NCI-H345 treated with DMSO at 0.1 percent for 48 hours (cell line): ENCODE results near the gene C1orf116.
A peak's percentile ranks its signal among the peaks of the same experiment; 100 is the strongest.
"Not testable (repeated sequence)": the region's sequence is repeated elsewhere in the genome, so short reads cannot be mapped to it uniquely, and the experiment has no call there.

Experiments used
- DNase-seq: peaks from one replicate; lab custom pipeline; 2025; ENCODE audit not compliant: unreplicated experiment; lab: John Stamatoyannopoulos, UW

C1orf116 gene

DNA sequence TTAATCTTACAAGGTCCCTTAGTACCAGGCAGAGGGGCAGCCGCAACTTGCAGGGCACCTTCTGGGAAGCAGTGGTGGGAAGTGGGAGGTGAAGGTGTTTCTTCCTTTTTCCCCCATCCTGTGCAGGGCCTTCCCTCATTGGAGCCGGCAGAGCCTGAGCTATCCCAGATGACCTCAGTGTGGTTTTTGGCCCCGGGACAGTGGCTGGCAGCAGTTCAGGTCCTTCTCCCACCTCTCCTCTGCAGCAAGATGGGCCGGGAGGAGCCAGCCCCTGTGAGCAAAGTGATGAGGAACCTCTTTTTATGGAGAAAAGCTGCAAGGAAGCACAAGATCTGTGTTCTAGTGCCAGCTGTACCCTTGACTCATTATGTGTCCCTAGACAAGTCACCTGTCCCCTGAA lies 27.3 kb upstream of the C1orf116 start:
- DNase-seq = no peak

DNA sequence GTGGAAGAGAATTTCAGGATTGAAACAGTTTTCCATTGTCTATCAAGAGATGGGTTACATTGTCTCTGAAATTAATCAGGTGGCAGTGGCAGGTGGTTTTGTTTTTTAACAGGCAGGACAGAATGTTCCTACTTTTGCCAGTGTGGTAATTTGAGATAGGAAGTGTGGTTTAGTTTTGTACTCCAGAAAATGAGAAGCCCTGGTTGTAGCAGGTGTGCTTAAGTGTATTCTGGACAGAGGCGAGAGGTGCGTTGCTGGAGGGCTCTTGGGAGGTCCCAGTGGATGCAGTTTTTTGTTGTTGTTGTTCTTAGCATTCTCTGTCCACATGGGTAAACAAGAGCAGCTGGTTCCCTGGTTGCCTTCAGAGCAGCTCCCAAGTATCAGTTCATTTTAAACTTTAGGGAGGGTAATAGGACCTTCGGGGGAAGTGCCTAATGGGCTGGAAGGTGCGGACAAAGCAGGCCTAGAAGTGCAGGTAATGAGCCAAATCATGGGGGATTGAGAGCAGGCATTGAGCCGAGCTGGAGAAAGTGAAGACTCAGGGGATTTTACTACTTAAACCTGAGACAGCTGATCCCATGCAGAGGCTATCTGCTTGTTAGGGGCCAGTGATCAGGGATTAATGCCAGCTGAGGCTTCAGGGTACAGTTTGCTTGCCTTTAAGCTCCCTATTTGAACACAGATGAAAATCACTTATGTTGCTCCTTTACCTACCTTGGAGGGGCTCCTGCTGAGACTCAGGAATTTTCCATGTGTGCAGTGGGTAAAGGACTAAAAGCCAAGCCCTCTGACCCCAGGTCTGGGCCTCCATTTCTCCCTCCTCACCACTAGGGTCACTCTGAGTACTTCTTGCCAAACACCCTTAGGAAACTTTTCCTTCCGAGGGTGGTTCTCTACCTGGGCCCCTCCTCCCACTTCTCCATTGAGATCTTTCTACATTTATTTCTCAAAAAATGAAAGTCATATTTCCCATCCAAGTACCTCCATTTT lies 26.6 kb upstream of the C1orf116 start:
- DNase-seq = peak; percentile 73

DNA sequence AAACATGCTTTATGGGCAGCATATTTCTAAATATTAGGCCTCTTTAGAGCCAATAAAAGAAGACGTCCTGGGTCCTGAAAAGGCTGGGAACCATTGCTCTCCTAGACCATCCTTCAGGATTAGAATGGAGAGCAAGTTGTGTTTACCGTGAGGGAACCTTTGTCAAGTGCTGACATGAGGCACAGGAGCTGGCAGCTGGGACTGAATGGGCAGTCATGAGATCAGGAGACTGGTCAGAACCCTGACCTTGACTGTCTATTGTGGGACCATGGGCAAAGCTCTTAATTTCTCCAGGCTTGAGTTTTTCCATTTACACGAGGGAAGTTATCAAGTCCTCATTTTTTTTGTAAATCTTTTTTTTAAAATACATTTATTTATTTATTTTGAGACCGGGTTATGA lies 25.7 kb upstream of the C1orf116 start:
- no peak for DNase-seq

DNA sequence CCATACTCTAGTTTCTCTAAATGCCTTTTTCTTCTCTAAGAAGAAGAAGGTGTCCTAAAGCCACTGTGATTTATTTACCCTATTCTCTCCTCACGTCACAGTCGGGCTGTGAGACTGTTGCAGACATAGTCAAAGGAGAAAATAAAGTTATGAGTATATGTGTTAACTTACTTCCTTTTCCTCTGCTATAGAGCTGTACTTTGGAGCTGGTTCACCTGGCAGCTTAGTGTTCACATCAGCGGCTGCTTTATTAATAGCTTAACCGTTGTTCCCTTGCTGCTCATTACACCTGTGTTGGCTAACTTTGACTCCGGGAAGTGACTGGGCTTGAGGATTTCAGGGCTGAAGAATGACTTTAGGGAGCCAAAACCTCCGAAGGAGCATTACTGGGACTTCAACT lies 24.1 kb upstream of the C1orf116 start:
- no peak for DNase-seq

DNA sequence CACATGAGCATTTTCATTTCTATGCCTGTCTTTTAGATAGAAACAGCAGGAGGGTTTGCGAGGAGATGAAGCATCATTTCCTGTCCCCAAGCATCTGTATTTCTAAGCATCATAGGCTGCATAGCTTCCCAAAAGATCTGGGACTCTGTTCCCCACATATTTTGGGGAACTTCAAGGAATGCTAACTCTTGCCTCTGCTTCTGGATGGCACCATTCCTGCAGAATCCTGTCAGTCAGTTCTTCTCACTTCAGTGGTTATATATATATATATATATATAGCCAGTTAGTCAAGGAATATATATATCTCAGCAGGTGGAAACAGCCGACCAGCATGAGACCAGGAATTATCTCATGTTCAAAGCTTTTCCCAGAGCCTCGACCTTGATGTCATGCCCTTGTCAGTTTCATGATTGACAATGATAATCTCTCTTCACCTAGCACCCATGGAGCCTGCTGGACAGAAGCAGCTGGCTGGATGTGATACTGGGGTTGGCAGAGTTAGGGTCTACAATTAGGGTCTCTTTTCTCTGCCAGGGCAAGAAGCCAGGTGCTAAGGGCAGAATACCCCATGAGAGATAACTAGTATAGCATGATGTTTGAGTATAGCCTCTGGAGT lies 22.9 kb upstream of the C1orf116 start:
- no peak for DNase-seq

DNA sequence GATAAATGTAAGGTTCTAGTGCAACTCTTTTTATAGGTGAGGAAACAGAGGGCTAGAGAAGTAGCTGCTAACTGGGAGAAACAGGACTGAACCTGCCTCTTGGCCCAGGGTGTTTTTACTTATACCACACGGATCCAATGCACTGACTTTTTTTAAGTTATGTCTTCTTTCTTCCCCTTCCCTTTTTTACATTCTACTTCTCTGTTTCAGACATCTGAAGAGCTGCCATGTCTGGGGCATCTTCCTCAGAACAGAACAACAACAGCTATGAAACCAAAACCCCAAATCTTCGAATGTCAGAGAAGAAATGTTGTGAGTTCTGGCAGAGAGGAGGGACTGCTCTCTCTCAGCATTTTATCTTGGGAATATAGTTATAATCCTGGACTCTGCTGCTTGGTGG lies 21.9 kb upstream of the C1orf116 start:
- DNase-seq = no peak

DNA sequence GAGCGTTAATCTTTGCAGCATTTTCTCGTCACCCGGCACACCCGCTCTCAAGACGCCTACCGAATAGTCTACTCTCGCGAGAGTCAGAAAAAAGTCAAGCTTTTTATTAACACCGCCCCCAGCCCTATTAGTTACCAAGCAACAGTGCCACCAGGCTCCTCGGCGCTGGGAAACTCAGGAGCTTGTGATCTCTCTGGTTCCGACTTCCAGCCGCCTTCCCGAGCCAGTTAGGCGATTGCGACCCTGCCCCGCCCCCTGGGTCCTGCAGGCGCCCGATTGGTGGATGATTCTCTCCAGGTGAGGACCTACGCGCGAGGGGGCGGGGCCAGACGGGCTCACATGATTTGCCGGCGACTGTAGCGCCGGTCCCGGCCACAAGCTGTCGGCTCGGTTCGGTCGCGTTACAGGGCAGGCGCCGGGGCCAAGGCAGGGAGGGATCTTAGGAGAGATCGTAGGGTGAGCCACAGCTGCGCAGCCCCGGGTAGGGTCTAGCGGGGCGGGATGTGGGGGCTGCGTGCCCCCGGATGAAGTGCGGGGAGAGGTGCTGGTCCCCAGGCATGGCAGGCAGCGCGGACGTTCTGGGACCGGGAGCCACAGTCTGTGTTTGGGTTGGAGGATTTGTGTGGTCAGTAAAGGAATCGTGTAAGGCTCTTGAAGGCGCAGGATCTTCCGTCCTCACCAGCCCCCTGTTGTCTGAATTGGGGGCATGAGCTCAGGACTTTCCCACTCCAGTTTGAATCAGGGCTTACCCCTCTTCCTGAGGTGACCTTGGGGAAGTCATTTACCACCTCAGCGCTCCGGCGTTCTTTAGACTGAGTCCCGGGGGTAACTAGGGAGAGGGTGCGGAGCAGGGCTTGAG lies 20.6 kb upstream of the C1orf116 start, which contains the start of gene PFKFB2:
Gene PFKFB2, plus strand, starts transcription at position 365 of the 859 bp plus-strand sequence. CDS start 1,443 bp downstream, outside the sequence.
- DNase-seq = peak; percentile 98

DNA sequence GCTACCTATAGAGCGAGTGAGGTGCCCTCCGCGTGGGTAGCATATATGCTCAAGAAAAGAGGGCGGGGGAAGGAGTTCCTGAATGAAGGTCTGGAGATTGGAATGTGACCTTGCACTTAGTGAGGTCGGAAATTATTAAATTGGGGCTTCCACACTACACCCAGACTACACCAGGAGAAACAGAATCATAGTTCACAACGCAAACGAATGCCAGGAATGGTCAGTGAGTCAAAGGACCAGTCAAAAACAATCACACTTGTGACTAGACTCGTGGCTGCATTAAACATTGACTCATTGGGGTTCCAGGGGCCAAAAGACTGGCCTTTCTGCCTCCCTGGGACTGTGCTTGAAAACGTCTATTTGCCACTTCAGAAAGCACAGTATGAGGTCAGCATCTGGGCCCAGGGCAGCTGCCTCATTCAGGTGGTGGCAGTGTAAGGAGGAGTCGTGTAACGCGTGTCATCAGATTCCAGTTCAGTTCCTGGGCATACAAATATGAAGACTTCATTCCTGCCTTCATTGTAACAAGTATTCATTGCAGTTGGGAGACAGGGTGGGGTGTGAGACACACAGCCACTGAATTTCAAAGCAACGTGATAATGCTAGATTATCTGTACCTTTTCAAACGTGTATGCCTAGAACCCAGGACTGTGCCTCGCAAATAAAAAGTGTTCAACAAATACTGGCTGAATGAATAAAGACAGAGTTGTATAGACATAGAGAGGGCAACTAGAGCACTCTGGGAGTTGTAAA lies 18.8 kb upstream of the C1orf116 start, which contains the start of gene YOD1:
Gene YOD1, minus strand, starts transcription at position 18 of the 753 bp plus-strand sequence. CDS start 178 bp downstream, outside the sequence.
- peak; percentile 43 for DNase-seq

DNA sequence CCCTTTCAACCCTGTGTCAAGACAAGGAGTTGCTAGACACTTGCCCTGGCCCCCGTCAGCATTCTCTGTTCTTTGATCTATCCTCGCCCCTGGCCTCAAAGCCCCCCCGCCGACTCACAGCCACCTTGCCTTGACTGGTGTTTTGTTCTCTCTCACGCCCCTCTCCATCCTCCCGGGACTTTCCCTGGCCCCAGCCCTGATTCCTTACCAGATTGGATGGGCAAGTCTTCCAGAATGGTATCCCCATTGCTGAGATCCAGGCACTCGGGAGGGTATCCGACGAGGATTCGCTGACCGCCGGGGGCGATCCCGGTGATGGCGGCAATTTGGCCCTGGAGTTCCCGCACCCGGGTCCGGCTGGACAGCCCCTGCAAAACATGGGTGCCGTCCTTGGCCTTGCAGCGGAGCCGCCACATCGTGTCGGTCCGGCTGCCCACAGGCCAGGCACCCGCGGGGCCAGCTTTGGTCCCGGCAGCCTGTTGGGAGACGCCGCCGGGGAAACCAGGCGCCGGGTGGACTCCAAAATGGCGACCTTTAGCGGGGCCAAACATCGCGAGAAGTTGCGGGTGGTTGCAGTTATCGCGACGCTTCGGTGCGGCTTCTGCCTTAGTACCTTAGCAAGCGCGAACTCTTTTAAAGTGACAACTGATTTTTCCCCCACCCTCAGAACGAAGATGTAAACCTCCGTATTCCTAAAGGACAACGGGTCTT lies 18.1 kb upstream of the C1orf116 start:
- DNase-seq = peak; percentile 88

DNA sequence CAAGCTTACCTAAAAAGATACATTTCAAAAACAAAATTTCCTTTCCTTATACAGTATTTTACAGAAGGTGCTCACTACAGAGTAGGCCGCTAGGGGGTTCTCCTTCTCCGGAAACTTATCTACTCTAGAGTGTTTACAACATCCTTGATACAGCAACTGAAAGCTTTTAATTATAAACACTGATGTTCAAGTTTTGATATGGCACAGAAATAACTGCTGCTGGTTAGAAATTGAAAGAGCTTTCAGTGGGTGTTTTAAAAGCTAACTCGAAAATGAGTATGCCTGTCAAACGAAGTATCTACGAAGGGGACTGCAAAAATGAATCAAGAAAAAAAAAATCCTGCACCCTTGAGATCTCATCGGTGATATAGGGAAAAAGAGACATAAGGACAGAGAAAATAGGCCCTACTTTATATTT lies 17.4 kb upstream of the C1orf116 start:
- DNase-seq = peak; percentile 29

DNA sequence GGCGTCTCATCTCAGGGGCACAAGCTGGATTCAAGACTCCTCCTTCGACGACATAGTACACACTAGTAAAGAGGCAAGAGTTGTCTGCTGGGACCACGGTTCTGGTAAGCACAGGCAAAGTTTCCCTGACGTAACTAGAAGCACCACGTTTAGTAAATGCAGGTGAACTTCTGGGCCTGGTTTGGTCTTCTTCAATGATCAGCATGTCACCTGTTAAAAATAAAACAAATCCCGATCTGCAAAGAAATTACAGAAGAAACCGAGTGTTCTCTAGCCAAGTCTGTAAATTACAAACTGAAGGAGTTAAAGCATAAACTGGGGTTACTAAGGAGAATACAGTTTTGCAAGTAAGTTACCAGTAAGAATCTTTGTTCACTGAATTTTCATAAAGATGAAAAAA lies 17.0 kb upstream of the C1orf116 start:
- no peak for DNase-seq

DNA sequence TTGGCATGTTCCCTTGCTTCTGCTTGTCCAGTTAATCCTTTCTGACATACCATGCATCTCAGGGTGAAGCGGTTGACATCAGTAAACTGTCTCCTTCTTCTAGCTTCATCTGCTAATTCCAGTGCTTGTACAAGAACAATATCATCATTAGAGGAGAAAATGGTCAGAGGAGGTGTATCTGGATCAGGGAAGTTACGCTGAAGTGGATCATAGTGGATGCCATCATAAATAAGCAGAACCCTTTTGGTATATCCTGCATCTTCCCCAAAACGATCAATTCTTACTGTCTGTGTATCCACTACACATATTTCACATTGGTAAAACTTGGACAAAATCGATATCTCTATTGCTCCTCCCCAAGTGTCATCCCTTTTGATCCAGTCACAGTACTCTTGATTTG lies 16.5 kb upstream of the C1orf116 start:
- DNase-seq = no peak

DNA sequence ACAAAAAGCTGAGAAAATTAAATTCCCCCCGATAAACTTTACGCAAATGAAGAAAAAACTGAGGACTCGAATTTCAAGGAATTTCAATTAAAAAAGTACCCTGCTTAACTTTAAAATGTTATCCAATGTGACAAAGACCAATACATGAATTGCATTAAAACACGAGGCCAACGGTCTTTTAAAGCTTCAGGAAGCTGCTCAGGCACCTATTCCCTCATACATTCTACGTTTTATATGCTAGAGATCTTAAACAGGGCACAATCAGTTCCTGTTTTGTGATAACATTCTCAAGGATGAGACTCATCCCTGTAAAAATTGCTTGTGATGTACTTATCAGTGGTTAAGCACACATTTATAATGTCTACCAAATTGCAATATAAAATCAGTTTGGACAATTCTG lies 15.5 kb upstream of the C1orf116 start:
- no peak for DNase-seq

DNA sequence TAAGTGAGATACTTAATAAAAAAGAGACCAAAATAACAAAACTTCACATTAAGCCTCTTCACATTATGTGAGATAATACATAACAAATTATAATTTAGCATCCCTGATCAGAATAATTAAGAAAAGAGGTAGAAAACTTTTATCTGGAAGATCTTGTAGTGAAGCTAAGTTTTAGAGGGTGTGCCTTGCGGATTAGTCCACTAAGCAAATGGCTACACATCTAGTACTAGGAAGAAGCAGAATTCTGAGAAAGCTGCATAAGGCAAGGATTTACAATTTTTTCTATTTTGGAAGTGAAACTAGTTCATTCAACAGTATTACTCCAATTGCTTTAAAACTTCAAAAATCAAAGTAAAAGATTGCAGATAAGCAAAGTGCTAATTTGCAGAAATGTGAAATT lies 14.9 kb upstream of the C1orf116 start:
- no peak for DNase-seq

DNA sequence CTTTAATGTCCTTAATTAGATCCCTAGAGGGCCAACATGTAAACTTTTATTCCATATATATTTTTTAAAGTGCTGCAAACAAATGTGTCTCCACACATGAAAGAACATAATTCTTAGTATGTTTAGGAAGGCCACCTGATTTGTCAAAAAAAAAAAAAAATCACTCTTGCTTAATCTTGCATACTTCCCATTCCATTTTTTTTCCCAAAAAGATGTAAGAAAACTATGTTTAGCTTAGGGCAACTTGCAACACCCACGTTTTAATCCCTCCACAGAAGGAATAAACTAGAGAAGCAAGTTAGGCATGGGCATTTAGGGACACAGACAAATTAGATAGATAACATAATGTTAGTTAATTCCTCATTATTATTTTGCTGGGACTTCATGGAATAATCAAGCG lies 12.9 kb upstream of the C1orf116 start:
- DNase-seq = no peak

DNA sequence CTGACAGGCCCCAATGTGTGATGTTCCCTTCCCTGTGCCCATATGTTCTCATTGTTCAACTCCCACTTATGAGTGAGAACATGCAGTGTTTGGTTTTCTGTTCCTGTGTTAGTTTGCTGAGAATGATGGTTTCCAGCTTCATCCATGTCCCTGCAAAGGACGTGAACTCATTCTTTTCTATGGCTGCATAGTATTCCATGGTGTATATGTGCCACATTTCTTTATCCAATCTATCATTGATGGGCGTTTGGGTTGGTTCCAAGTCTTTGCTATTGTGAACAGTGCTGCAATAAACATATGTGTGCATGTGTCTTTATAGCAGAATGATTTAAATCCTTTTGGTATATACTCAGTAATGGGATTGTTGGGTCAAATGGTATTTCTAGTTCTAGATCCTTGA lies 8.8 kb upstream of the C1orf116 start:
- not testable (repeated sequence) for DNase-seq

DNA sequence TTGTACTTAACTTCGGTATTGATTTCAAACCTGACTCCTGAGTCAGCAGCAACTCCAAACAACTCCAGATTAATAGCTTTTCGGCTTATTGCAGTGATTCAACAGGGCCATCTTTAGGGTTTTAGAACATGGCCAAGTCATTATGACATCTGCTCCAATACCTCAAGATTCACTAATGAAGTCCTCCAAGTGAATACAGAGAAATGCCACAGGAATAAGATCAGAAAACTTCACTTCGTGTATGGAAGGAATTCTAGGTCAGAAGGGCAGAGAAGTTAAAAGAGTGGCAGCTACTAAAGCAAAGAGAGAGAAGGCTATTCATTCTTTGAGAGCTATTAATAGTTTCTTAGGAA lies 7.6 kb upstream of the C1orf116 start:
- DNase-seq = no peak

DNA sequence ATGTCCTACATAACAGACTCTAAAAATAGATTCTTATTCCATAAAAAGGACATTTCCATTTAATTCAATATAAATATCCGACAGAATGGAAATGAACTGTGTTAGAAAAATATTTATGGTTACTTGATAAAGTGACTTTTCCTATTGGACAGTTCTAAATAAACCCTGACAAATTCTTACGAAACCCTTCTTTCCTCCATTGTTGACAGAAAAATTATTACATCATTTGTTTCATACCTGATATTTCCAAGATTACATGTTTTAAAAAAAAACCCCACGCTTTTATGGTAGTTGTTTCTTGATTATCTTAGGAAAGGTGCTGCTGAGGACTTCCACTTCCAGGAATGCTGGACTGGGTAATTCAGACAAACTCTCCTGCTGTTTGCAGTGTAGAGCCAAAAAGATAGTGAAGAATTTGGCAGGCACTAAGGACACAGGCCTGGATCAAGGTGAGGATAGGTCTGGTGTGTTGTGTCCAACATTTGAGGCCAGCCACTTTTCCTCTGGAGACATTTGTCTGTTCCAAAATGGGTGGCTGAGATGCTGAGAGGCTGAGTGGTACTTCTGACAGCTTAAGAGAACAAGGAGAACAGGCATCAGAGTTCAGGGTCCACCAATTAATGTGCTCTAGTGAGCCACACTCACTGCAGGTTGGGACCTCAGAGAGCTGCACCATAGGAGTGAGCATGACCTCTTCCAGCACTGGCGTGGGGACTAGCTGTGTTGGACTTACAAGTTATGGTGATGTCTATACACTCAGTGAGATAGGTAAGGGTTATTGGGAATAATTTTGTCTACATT lies 7.0 kb upstream of the C1orf116 start:
- DNase-seq = no peak

DNA sequence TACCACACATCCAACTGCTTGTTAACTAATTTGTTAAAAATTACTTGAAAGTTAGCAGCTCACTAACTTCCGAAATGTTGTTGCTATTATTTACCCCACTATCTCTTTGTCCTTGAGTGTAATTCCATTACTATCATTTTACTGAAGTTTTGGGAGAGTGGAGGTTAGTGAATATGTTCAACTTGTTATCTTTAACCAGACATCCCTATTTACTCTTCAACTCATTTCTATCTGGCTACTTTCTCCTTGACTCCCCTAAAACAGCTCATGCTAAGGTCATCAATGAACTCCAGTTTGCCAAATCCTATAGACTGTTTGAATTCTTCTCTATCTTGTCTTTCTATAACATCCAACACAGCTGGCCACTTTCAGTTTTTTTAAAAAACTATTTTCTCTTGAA lies 4.3 kb upstream of the C1orf116 start:
- DNase-seq = no peak
